PC-9 (cell line): ENCODE results near the gene PPP1R1C.

Source experiments
- CTCF ChIP-seq: fragments of 200-600 bp; sonication (generic); conservative IDR thresholded peaks from 2 replicates; pipeline ENCODE4 v1.6.1; 2017; ENCODE audit warnings: mixed run types, antibody characterized with exemption, mild to moderate bottlenecking, moderate library complexity
- EZH2 ChIP-seq: fragments of 200-600 bp; sonication (generic); IDR thresholded peaks from 2 replicates; pipeline ENCODE4 v1.8.0; 2017; ENCODE audit warnings: antibody characterized with exemption, low read depth

- TF ChIP-seq CTCF (no peak), EZH2 (no peak)
Observed at GRCh38 chr2:182004945-182005520, 19.4 kb downstream of the PPP1R1C start.
